Neuronal stem cell (in vitro differentiated cells): Measurements from ENCODE around the gene KIFC1.

Experiments
- DNase-seq: peaks from one replicate; pipeline ENCODE4 v3.0.0-alpha.2; 2013; ENCODE audit warnings: low spot score
- H2AFZ ChIP-seq: one replicate; pipeline ENCODE4 v1.6.1; 2013; ENCODE audit warnings: mild to moderate bottlenecking, low read length, inconsistent platforms
- H2AK5ac ChIP-seq: 2 replicates; pipeline ENCODE4 v1.6.1; 2013; ENCODE audit warnings: low read depth, mild to moderate bottlenecking, inconsistent platforms, low read length, moderate library complexity, mixed read lengths
- H2BK120ac ChIP-seq: 2 replicates; pipeline ENCODE4 v1.6.1; 2013; ENCODE audit warnings: low read depth, mild to moderate bottlenecking, inconsistent platforms, low read length, moderate library complexity, mixed read lengths
- H2BK12ac ChIP-seq: one replicate; pipeline ENCODE4 v1.6.1; 2013; ENCODE audit warnings: low read length, inconsistent platforms
- H2BK15ac ChIP-seq: 2 replicates; pipeline ENCODE4 v1.6.1; 2013; ENCODE audit warnings: mild to moderate bottlenecking, low read length, inconsistent platforms, mixed read lengths
- H2BK5ac ChIP-seq: one replicate; pipeline ENCODE4 v1.6.1; 2013; ENCODE audit warnings: inconsistent platforms, mild to moderate bottlenecking, low read length, moderate library complexity
- H3K14ac ChIP-seq: one replicate; pipeline ENCODE4 v1.6.1; 2013; ENCODE audit warnings: low read length, inconsistent platforms
- H3K18ac ChIP-seq: 2 replicates; pipeline ENCODE4 v1.6.1; 2013; ENCODE audit warnings: low read length, inconsistent platforms
- H3K23ac ChIP-seq: 2 replicates; pipeline ENCODE4 v1.6.1; 2013; ENCODE audit warnings: low read depth, mild to moderate bottlenecking, mixed read lengths, low read length, inconsistent platforms; ENCODE audit not compliant: poor library complexity
- H3K27ac ChIP-seq: replicated peaks from 3 replicates; pipeline ENCODE4 v1.5.1; 2013; ENCODE audit warnings: low read length, inconsistent platforms
- H3K27me3 ChIP-seq, 3 experiments: 2 replicates each; pipeline ENCODE4 v1.6.1; 2013; ENCODE audit warnings: low read length in 3 of 3, mild to moderate bottlenecking in 2 of 3, inconsistent platforms in 1 of 3, low read depth in 1 of 3, mixed read lengths in 1 of 3, moderate library complexity in 1 of 3; ENCODE audit not compliant: control insufficient read depth in 3 of 3, insufficient read depth in 3 of 3
- H3K36me3 ChIP-seq, 2 donors: replicated peaks in 1 of 2; 2 replicates each; pipeline ENCODE4 v1.6.1; 2013; ENCODE audit warnings: low read length in 2 of 2; ENCODE audit not compliant: control insufficient read depth in 2 of 2, insufficient read depth in 2 of 2
- H3K4ac ChIP-seq: 2 replicates; pipeline ENCODE4 v1.6.1; 2013; ENCODE audit warnings: inconsistent platforms, mild to moderate bottlenecking, low read length, moderate library complexity
- H3K4me1 ChIP-seq, 2 donors: 1 replicate in 1 of 2; 2 replicates in 1 of 2; pipeline ENCODE4 v1.6.1; 2013; ENCODE audit warnings: low read length in 2 of 2, low read depth in 1 of 2; ENCODE audit not compliant: control insufficient read depth in 2 of 2, insufficient read depth in 1 of 2
- H3K4me2 ChIP-seq: one replicate; pipeline ENCODE4 v1.6.1; 2013; ENCODE audit warnings: mild to moderate bottlenecking, low read length, inconsistent platforms; ENCODE audit not compliant: insufficient read depth, poor library complexity, severe bottlenecking
- H3K4me3 ChIP-seq, 2 donors: 2 replicates each; pipeline ENCODE4 v1.5.1; 2013; ENCODE audit warnings: low read length in 2 of 2, mild to moderate bottlenecking in 2 of 2, inconsistent platforms in 1 of 2, moderate library complexity in 1 of 2
- H3K79me1 ChIP-seq: one replicate; pipeline ENCODE4 v1.6.1; 2013; ENCODE audit warnings: low read depth, mild to moderate bottlenecking, inconsistent platforms, low read length, moderate library complexity
- H3K9ac ChIP-seq: one replicate; pipeline ENCODE4 v1.6.1; 2013; ENCODE audit warnings: mild to moderate bottlenecking, low read depth, low read length, inconsistent platforms; ENCODE audit not compliant: poor library complexity
- H3K9me3 ChIP-seq, 2 donors: replicated peaks in 1 of 2; 2 replicates each; pipeline versions ENCODE3 to v1.6.1; 2013; ENCODE audit warnings: low read length in 2 of 2, mild to moderate bottlenecking in 2 of 2, inconsistent platforms in 1 of 2, low read depth in 1 of 2, mixed read lengths in 1 of 2, moderate library complexity in 1 of 2; ENCODE audit not compliant: control insufficient read depth in 2 of 2, insufficient read depth in 1 of 2
- H4K8ac ChIP-seq: one replicate; pipeline ENCODE4 v1.6.1; 2013; ENCODE audit warnings: low read depth, mild to moderate bottlenecking, inconsistent platforms, low read length, moderate library complexity
- H4K91ac ChIP-seq: one replicate; pipeline ENCODE4 v1.6.1; 2013; ENCODE audit warnings: low read length, low read depth, mild to moderate bottlenecking, inconsistent platforms; ENCODE audit not compliant: poor library complexity
- WGBS, 2 donors: extraction: QIAGEN DNeasy Blood & Tissue Kit; methylation state at CpG; one replicate each; pipeline ENCODE4 v1.1.7; 2013; ENCODE audit warnings: missing lambda C conversion rate in 2 of 2, mixed read lengths in 1 of 2; ENCODE audit not compliant: insufficient read length in 2 of 2, insufficient replicate concordance in 1 of 2; ENCODE audit errors: extremely low coverage in 2 of 2; 5-methylcytosine and 5-hydroxymethylcytosine counted together

KIFC1 gene

GRCh38 chr6:33414592-33415271 is 23.1 kb downstream of the KIFC1 start:
- no CpG with 5 or more reads among the region's 12 CpGs for WGBS, 2 donors
- H3K4me1 ChIP-seq = peaks cover 18 to 25% of the 10 kb centered on the region in 2 donors

GRCh38 chr6:33415831-33416230 is 24.2 kb downstream of the KIFC1 start:
- H3K4ac ChIP-seq = no peak overlapping the region
- no peak overlapping the region for H2AK5ac ChIP-seq
- no CpG with 5 or more reads among the region's 9 CpGs for WGBS, 2 donors
- H3K9ac ChIP-seq = no peak overlapping the region
- no peaks in the 10 kb centered on the region for H3K27me3 ChIP-seq
- H3K14ac ChIP-seq = no peak overlapping the region
- H2BK5ac ChIP-seq = no peak overlapping the region
- H3K4me2 ChIP-seq = peak overlapping the region; percentile 11
- no peak for DNase-seq
- no peak overlapping the region for H2BK120ac ChIP-seq
- no peak overlapping the region for H3K18ac ChIP-seq
- no peak overlapping the region for H2AFZ ChIP-seq
- H3K4me3 ChIP-seq = peak overlapping the region; percentile 10 to 80
- H3K36me3 ChIP-seq = peaks cover 36 to 51% of the 10 kb centered on the region in 2 donors
- H4K8ac ChIP-seq = no peak overlapping the region
- H4K91ac ChIP-seq = no peak overlapping the region
- H3K79me1 ChIP-seq = no peaks in the 10 kb centered on the region
- H3K4me1 ChIP-seq = peaks cover 18 to 26% of the 10 kb centered on the region in 2 donors
- H3K27ac ChIP-seq = no peak overlapping the region
- H2BK15ac ChIP-seq = no peak overlapping the region
- H3K23ac ChIP-seq = no peak overlapping the region
- H3K9me3 ChIP-seq = no peaks in the 10 kb centered on the region
- H2BK12ac ChIP-seq = no peak overlapping the region

More at GRCh38 chr6:33414592-33415271, 23.1 kb downstream of the KIFC1 start:
- Histone ChIP-seq H3K23ac (no peak overlapping the region), H4K91ac (no peak overlapping the region), H3K79me1 (no peaks in the 10 kb centered on the region), H4K8ac (no peak overlapping the region), H2AFZ (no peak overlapping the region), H3K9ac (no peak overlapping the region), H3K4me3 (no peak overlapping the region), H2BK15ac (no peak overlapping the region), H3K36me3 (peaks cover 36 to 51% of the 10 kb centered on the region in 2 donors), H3K4ac (no peak overlapping the region), H3K4me2 (no peak overlapping the region), H3K27me3 (no peaks in the 10 kb centered on the region), H3K14ac (no peak overlapping the region), H3K18ac (no peak overlapping the region), H3K9me3 (no peaks in the 10 kb centered on the region), H3K27ac (no peak overlapping the region), H2BK12ac (no peak overlapping the region), H2AK5ac (no peak overlapping the region), H2BK120ac (no peak overlapping the region), H2BK5ac (no peak overlapping the region)
- no peak for DNase-seq

GRCh38 chr6:33416386-33417127 is 24.9 kb downstream of the KIFC1 start:
- no CpG with 5 or more reads among the region's 12 CpGs for WGBS, 2 donors
- no peak overlapping the region for H4K91ac ChIP-seq
- H4K8ac ChIP-seq = no peak overlapping the region
- DNase-seq = no peak
- H3K4me2 ChIP-seq = peak overlapping the region; percentile 83
- no peak overlapping the region for H2AFZ ChIP-seq
- peaks cover 22 to 32% of the 10 kb centered on the region in 2 donors for H3K4me1 ChIP-seq
- no peak overlapping the region for H2BK15ac ChIP-seq
- H3K18ac ChIP-seq = no peak overlapping the region
- peaks cover 36 to 51% of the 10 kb centered on the region in 2 donors for H3K36me3 ChIP-seq
- no peak overlapping the region for H3K23ac ChIP-seq
- H3K27me3 ChIP-seq = no peaks in the 10 kb centered on the region
- H3K14ac ChIP-seq = no peak overlapping the region
- H3K79me1 ChIP-seq = no peaks in the 10 kb centered on the region
- H2BK5ac ChIP-seq = no peak overlapping the region
- H3K9ac ChIP-seq = no peak overlapping the region
- no peak overlapping the region for H2AK5ac ChIP-seq
- no peak overlapping the region for H3K4ac ChIP-seq
- no peaks in the 10 kb centered on the region for H3K9me3 ChIP-seq
- no peak overlapping the region for H3K27ac ChIP-seq
- H2BK12ac ChIP-seq = no peak overlapping the region
- peak overlapping the region; percentile 80 to 86 for H3K4me3 ChIP-seq
- H2BK120ac ChIP-seq = no peak overlapping the region
